ENCODE results near the gene NECAB3.

Gene NECAB3

DNA sequence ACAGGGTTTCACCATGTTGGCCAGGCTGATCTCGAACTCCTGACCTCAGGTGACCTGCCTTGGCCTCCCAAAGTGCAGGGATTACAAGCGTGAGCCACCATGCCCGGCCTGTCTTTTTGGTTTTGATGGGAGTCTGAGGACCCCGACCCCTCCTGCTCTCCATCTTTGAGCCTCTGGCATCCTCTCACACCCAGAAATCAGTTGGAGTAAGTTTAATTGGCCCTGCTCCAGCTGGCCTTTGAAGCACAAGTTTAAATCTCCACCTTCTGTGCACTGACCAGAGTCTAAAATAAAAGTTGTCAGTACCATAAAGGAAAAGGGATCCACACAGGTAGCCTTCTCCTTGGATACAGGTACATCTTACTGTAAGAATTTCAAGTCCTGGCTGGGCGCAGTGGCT is 28.0 kb downstream of the NECAB3 start:
- no peaks in the 10 kb centered on the region for H3K4me1 ChIP-seq (ENCODE audit: control insufficient read depth in 1 of 2, insufficient read depth in 1 of 2, low read depth in 1 of 2, low read length in 1 of 2)
- TF ChIP-seq, protein P1, sequence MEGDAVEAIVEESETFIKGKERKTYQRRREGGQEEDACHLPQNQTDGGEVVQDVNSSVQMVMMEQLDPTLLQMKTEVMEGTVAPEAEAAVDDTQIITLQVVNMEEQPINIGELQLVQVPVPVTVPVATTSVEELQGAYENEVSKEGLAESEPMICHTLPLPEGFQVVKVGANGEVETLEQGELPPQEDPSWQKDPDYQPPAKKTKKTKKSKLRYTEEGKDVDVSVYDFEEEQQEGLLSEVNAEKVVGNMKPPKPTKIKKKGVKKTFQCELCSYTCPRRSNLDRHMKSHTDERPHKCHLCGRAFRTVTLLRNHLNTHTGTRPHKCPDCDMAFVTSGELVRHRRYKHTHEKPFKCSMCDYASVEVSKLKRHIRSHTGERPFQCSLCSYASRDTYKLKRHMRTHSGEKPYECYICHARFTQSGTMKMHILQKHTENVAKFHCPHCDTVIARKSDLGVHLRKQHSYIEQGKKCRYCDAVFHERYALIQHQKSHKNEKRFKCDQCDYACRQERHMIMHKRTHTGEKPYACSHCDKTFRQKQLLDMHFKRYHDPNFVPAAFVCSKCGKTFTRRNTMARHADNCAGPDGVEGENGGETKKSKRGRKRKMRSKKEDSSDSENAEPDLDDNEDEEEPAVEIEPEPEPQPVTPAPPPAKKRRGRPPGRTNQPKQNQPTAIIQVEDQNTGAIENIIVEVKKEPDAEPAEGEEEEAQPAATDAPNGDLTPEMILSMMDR (IDR thresholded peaks at IDR 0.05), result no peak
- H3K36me3 ChIP-seq, result peaks cover 48% of the 10 kb centered on the region
- no peak overlapping the region for H3K4me3 ChIP-seq (ENCODE audit: low read depth in 1 of 2, low read length in 1 of 2)
- no peaks in the 10 kb centered on the region for H3K27me3 ChIP-seq
- no peak overlapping the region for H3K27ac ChIP-seq
- no peaks in the 10 kb centered on the region for H3K9me3 ChIP-seq

DNA sequence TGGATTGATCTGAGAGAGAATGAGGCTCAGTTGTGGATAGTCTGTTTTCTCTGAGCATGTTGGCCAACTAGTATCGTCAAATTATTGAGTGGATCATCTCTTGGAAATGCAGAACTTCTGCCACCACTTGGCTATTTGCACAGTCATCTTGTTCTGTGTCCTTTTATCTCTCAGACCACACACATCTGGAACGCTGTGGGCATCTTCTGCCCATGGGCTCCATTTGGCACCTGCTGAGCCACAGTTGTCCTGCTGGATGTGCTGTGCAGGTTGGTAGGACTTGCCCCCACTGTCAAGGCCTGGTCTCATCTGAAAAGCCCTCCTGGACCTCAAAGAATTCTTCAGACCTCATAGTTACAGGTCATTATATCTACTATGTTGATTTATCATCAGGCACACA is 28.8 kb downstream of the NECAB3 start:
- Histone ChIP-seq H3K9me3 (no peaks in the 10 kb centered on the region), H3K4me3 (ENCODE audit: low read depth in 1 of 2, low read length in 1 of 2) (no peak overlapping the region), H3K27me3 (no peaks in the 10 kb centered on the region), H3K27ac (no peak overlapping the region), H3K36me3 (peaks cover 54% of the 10 kb centered on the region), H3K4me1 (ENCODE audit: control insufficient read depth in 1 of 2, insufficient read depth in 1 of 2, low read depth in 1 of 2, low read length in 1 of 2) (peaks cover 1 to 4% of the 10 kb centered on the region in 2 experiments)
- TF ChIP-seq, protein P1 (IDR thresholded peaks at IDR 0.05), result no peak

DNA sequence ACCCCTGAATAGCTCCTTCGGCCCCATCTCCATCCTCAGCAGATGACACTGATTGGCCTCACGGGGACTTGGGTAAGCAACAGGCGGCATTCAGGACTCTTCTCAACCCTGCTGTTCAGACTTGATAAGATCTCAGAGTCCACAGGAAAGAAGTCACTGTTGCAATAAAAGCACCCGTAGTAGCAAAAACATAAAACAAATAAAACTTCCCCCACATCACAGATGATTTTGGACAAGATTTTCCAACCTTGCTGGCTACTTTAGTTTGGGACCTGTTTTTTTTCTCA is 29.2 kb downstream of the NECAB3 start:
- peaks cover 58% of the 10 kb centered on the region for H3K36me3 ChIP-seq
- peaks cover 5 to 8% of the 10 kb centered on the region in 2 experiments for H3K4me1 ChIP-seq (ENCODE audit: control insufficient read depth in 1 of 2, insufficient read depth in 1 of 2, low read depth in 1 of 2, low read length in 1 of 2)
- no peak overlapping the region for H3K4me3 ChIP-seq (ENCODE audit: low read depth in 1 of 2, low read length in 1 of 2)
- H3K27ac ChIP-seq, result no peak overlapping the region
- TF ChIP-seq, protein P1 (IDR thresholded peaks at IDR 0.05), result no peak
- no peaks in the 10 kb centered on the region for H3K9me3 ChIP-seq
- H3K27me3 ChIP-seq, result no peaks in the 10 kb centered on the region

DNA sequence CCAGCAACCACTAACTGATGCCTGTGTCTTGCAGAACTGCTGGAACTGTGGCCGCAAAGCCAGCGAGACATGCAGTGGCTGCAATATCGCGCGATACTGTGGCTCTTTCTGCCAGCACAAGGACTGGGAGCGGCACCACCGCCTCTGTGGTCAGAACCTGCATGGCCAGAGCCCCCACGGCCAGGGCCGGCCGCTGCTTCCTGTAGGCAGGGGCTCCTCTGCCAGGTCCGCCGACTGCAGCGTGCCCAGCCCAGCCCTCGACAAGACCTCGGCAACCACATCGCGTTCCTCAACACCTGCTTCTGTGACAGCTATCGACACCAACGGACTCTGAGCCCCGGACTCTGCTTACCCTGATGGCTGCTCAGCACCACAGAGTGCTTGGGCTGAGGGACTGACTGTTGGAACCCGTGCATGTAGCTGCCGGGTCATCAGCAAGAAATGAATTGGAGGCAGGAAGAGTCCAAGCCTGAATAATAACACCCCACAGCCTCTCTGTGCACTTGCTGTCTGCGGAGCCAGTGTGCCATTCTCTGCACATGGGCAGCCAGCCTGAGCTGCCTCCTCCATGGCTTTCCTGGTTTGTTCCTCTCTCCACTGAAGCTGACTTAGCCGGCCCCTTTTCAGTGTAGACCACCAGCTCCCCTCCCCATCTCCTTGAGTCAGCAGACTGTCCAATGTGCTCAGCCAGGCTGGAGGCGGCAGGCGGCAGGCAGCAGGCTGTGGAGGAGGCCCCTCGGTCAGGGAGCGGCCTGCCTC is 29.7 kb downstream of the NECAB3 start:
- Histone ChIP-seq H3K36me3 (peaks cover 60% of the 10 kb centered on the region), H3K27me3 (no peaks in the 10 kb centered on the region), H3K4me1 (ENCODE audit: control insufficient read depth in 1 of 2, insufficient read depth in 1 of 2, low read depth in 1 of 2, low read length in 1 of 2) (peaks cover 10 to 11% of the 10 kb centered on the region in 2 experiments), H3K9me3 (no peaks in the 10 kb centered on the region), H3K4me3 (ENCODE audit: low read depth in 1 of 2, low read length in 1 of 2) (no peak overlapping the region), H3K27ac (no peak overlapping the region)
- TF ChIP-seq, protein P1 (IDR thresholded peaks at IDR 0.05), result no peak

DNA sequence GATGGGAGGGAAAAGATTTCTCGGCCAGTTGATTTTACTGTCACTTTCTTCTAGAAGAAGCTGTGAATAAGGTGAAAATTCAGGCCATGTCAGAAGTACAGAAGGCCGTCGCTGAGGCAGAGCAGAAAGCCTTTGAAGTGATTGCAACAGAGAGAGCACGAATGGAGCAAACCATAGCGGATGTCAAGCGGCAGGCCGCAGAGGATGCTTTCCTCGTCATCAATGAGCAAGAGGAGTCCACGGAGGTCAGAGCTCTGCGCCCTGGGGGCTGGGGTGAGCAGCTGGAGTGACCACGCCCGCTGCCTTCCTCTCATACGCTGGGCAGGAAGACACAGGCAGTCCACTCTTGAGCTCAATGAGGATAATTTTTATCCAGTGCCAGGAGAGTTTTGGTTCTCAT is 33.9 kb downstream of the NECAB3 start:
- TF ChIP-seq, protein P1 (IDR thresholded peaks at IDR 0.05), result no peak
- Histone ChIP-seq H3K9me3 (no peaks in the 10 kb centered on the region), H3K27ac (peak overlapping the region; percentile 73), H3K4me1 (ENCODE audit: control insufficient read depth in 1 of 2, insufficient read depth in 1 of 2, low read depth in 1 of 2, low read length in 1 of 2) (peaks cover 21 to 28% of the 10 kb centered on the region in 2 experiments), H3K4me3 (ENCODE audit: low read depth in 1 of 2, low read length in 1 of 2) (no peak overlapping the region), H3K36me3 (peaks cover 45% of the 10 kb centered on the region), H3K27me3 (no peaks in the 10 kb centered on the region)
